Keratinocyte (primary cell): Measurements from ENCODE around the gene TRPC3.
"Not testable (repeated sequence)": the region's sequence is repeated elsewhere in the genome, so short reads cannot be mapped to it uniquely, and the experiment has no call there.

ENCODE experiments used
- EZH2 ChIP-seq: IDR thresholded peaks from one replicate; pipeline ENCODE4 v1.6.1; 2012; ENCODE audit warnings: inconsistent platforms, mild to moderate bottlenecking, low read length, moderate library complexity
- TF ChIP-seq, protein P1 (sequence below), 3 experiments: IDR thresholded peaks in 1 of 3; conservative IDR thresholded peaks in 1 of 3; optimal IDR thresholded peaks in 1 of 3; 2 replicates in 2 of 3; 3 replicates in 1 of 3; pipeline versions ENCODE3 to v1.5.1; 2011; ENCODE audit warnings: low read length in 3 of 3, mild to moderate bottlenecking in 3 of 3, moderate library complexity in 2 of 3, control low read depth in 1 of 3, inconsistent platforms in 1 of 3; ENCODE audit not compliant: insufficient read depth in 2 of 3; ENCODE audit errors: extremely low read depth in 1 of 3

DNA sequence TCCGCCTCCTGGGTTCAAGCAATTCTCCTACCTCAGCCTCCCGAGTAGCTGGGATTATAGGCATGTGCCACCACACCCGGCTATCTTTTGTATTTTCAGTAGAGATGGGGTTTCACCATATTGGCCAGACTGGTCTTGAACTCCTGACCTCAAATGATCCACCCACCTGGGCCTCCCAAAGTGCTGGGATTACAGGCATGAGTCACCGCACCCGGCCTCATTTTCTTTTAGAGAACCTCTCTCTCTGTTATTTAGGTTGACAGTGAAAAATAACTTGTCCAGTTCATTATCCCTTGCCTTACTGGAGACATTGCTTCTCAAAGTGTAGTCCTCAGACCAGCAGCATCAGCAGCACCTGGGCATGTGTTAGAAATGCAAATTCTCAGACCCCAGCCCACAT lies 25.4 kb downstream of the TRPC3 start:
- TF ChIP-seq, protein P1, sequence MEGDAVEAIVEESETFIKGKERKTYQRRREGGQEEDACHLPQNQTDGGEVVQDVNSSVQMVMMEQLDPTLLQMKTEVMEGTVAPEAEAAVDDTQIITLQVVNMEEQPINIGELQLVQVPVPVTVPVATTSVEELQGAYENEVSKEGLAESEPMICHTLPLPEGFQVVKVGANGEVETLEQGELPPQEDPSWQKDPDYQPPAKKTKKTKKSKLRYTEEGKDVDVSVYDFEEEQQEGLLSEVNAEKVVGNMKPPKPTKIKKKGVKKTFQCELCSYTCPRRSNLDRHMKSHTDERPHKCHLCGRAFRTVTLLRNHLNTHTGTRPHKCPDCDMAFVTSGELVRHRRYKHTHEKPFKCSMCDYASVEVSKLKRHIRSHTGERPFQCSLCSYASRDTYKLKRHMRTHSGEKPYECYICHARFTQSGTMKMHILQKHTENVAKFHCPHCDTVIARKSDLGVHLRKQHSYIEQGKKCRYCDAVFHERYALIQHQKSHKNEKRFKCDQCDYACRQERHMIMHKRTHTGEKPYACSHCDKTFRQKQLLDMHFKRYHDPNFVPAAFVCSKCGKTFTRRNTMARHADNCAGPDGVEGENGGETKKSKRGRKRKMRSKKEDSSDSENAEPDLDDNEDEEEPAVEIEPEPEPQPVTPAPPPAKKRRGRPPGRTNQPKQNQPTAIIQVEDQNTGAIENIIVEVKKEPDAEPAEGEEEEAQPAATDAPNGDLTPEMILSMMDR (optimal IDR thresholded peaks at IDR 0.05 in 1 of 3, IDR thresholded peaks at IDR 0.05 in 1 of 3, conservative IDR thresholded peaks at IDR 0.05 in 1 of 3; ENCODE audit: extremely low read depth in 1 of 3, insufficient read depth in 2 of 3, low read length in 3 of 3): not testable (repeated sequence)
- not testable (repeated sequence) for TF ChIP-seq EZH2
